GM12801 (cell line): ENCODE measurements around the gene NES.

Source experiments
- CTCF ChIP-seq: IDR thresholded peaks from one replicate; pipeline ENCODE4 v1.5.1; 2011; ENCODE audit warnings: control low read depth; ENCODE audit not compliant: insufficient read length; ENCODE audit errors: extremely low read depth

The NES gene

DNA sequence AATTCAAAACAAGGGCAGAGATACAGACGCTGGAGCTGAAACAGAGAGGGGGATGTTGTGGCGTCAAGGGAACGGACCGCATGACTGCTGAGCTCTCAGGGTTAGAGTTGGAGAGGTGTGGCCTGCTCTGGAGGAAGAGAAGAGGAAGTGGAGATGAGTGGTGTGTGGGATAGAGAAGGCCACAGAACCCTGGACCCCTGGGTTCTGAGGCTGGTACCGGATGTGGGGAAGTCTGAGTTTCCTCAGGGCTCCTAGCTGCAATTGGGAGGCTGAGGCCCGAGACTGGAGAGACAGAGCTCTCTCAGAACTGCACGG, 33.5 kb downstream of the NES start:
- no peak for TF ChIP-seq CTCF

- no peak for TF ChIP-seq CTCF
Observed at GRCh38 chr1:156643049-156643777, 34.0 kb downstream of the NES start.

DNA sequence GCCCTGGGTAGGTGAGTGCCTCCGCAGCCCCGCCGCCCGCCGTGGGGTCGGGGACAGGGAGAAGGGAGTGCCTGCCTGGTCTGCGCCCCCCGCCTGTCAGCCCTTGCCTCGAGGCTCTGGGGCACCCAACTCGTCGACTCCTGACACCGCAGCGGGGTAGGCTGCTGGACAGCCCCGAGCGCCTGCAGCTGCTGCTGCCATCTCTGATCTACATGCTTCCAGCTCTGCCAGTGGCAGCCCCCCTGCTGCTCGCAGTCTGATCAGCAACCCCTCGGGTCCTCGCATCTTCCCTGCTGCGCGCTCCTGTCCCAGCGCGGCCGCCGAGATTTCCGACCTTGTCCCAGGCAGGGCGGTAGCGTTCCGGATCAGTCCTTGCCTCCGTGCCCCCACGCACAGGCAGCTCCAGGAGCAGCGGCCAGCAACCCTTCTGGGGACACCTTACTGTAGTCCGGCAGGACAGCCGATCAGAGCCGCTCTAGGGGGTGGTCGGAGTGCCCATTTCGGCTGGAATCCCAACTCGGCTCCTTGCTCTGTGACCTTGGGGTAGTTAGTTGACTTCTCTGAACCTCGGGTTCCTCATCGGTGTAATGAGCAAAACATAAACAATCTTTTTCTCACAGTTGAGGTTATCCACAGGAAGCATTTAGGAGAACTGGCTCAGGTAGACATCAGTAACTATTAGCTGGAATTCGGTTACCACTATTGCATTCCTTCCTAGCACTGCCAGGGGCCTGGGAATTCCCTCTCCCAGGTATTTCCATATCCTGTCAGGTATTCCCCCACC, 34.8 kb downstream of the NES start:
- TF ChIP-seq CTCF, result no peak

DNA sequence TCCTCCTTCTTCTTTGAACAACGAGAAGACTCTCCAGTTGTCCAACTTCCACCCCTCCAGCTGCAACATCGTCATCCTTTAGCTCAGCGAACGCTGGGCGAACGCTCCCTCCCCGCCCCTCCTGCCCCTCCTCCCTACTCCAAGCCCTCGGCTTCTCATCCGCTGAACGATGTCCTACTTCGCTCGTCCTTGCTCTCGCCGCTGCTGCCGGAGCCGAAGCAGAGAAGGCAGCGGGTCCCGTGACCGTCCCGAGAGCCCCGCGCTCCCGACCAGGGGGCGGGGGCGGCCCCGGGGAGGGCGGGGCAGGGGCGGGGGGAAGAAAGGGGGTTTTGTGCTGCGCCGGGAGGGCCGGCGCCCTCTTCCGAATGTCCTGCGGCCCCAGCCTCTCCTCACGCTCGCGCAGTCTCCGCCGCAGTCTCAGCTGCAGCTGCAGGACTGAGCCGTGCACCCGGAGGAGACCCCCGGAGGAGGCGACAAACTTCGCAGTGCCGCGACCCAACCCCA, 35.4 kb downstream of the NES start, which contains the start of gene BCAN:
Gene BCAN (plus strand): TSS at position 357 of the 504 bp plus-strand sequence. CDS start 3,938 bp downstream, outside the sequence.
- no peak for TF ChIP-seq CTCF

- no peak for TF ChIP-seq CTCF
Observed at GRCh38 chr1:156640842-156641706, 36.1 kb downstream of the NES start.

DNA sequence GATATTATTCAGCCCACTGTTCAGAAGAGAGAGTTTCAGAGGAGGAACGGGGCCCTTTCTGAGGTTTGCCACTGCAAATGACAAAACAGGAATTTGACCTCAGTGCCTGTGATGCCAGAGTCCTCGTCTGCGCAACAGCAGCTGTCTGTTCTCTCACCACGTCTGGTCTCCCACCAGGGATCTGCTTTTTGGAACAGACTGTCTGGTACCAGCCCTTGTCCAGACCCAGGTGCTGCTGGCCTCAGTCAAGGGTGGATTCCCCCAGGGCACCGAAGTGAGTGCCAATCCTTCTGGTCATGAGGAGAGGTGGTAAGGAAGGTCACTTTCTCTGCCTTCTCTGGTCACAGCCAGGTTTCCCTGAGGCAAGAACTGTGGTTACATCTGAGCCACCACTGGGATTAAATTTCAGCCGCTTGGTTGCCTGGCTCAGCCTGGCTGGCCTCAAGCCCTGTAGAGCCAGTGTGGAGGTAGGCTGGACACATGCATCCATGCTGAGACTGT, 37.6 kb downstream of the NES start:
- no peak for TF ChIP-seq CTCF
